Stimulated activated CD4-positive, alpha-beta T cell treated with anti-CD3 and anti-CD28 coated beads, Interleukin-4, amount 100 ng/mL, for 4 hours (primary cell): Measurements from ENCODE around the gene SAXO1.
"Not testable (repeated sequence)": the region's sequence is repeated elsewhere in the genome, so short reads cannot be mapped to it uniquely, and the experiment has no call there.

ENCODE experiments used
- DNase-seq, 2 experiments: peaks; one replicate each; pipeline ENCODE4 v3.0.0-alpha.2; 2020

The SAXO1 gene

DNA sequence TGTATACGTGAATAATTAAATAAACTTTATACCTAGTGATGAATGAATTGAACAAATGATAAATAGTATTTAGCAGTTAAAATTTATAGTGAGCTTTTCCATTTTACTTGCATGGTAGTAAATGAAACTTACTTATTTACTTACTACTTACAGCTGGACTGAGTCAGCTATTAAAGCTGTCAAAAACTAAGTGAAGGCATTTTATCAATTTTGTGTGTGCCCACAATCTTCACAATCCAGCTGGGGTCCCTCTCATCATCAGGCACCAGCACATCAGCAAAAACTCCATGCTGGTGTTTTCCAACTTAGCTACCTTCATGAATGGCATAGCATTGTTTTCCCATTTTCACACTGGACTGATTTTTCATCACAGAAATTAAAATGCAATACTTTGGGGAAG is 81.1 kb downstream of the SAXO1 start:
- DNase-seq: no peak

DNA sequence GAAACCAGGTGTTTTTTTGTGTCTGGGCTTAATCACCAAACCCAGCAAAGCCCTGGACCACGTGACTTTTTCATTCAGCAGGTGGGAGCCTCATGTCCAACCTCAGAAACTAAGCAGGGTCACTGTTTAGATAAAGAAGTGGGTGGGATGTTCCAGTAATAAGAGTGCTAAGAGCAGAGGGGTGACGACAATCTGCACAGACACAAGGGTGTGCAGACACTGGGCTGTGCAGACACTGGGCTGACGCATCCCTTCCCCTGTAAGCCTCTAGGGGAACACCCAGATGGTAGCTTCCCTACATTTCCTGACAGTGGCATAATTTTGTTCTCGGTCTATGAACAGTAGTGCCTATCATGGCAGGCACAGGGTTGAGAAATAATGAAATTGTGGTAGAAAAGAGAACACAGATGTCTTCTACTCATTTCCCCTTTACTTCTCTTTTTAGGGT is 85.1 kb downstream of the SAXO1 start:
- DNase-seq: no peak

GRCh38 chr9:18942801-18943200 is 90.2 kb downstream of the SAXO1 start:
- DNase-seq: no peak

- DNase-seq: no peak
These were observed 91.8 kb downstream of the SAXO1 start for GRCh38 chr9:18941060-18941740.

DNA sequence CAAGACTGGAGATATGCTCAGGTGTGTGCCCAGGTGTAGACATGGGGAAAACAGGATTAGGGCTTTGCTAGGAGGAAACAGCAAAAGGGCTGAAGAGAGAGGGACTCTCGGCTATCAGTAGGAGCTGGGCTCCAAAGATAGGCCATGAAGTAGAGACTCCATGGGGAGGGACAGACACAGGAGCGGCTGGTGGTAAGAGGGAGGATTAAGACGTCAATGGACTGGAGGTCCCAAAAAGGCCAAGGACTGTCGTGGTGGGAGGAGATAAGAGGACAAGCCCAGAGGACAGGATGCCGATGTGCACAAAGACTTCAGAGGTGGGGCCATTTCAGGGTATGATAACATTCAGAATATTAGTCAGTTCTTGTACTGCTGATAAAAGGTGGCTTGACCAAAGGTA is 93.1 kb downstream of the SAXO1 start:
- no peak for DNase-seq

- DNase-seq: no peak
These were observed 96.7 kb downstream of the SAXO1 start for GRCh38 chr9:18936094-18936871.

DNA sequence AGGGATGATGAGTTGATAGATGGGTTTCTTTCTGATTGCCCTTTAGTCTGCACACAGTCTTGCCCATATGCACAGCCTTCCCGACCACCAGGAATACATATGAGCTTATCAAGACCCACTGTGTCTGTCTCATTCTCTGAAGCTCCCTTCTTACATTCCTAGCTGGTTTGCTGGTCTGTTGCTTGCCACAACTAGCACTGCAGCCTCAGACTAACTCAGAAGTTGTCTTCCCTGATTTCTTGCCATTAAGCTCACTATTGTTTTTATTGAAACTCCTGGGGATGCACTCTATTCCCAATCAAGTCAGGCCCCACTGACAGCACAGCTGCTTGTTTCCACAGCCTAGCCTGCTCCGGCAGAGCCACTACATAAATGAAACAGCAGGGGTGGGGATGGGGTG is 97.5 kb downstream of the SAXO1 start:
- no peak for DNase-seq

GRCh38 chr9:18930611-18931010 is 102.4 kb downstream of the SAXO1 start:
- DNase-seq: not testable (repeated sequence)

GRCh38 chr9:18928711-18929110 is 104.3 kb downstream of the SAXO1 start:
- DNase-seq: no peak

DNA sequence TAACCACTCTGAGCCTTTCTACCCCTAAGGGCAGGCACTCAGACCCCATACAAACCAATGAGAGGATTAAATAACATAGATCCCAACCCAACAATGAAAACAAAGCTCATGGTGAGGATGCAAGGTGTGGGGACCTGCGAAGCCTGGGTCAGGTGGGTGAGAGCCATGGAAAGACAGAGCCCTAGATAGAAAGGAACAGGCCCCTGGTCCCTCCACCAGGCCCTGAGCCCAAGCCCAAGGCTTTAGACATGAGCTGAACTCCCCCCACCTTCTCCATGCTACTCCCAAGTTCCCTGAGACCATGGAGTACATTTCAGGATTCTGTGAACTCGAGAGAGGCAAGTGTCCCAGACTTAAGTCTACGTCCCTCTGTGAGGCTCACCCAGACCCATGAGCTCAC is 106.5 kb downstream of the SAXO1 start:
- DNase-seq: no peak

- no peak for DNase-seq
These were observed 107.1 kb downstream of the SAXO1 start for GRCh38 chr9:18925880-18926279.

DNA sequence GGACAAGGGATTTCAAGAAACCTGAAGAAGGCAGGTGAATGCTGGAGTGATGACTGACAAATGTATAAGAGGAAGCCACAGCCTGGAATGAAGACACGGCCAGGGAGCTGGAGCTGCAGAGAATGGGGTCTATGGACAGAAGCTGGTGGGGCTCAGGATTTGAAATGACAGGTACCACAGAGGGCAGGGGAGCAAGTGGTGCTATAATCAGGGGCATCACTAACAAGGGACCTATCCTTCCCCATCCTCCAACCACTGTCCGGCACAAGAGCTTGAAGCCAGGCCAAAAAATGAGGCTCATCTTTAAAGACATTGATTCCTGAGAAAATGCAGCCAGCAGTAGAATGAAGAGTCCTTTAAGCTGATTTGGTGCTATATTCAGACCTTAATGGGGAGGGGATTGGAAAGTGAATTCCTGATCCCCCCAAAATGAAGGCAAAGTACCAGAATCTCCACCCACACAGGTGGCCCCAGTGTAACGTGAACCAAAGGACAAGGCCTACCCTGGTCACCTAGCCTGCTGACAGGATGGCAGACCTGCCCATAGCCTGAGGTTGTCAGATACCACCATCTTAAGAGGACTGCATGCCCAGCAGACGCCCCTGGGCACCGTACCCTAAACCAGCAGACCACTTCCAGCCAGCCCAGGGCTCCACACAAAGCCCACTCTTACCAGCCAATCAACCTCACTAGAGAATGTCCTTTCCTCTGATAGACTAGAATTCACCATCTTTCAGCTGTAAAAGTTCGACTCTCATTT is 109.2 kb downstream of the SAXO1 start:
- no peak for DNase-seq

DNA sequence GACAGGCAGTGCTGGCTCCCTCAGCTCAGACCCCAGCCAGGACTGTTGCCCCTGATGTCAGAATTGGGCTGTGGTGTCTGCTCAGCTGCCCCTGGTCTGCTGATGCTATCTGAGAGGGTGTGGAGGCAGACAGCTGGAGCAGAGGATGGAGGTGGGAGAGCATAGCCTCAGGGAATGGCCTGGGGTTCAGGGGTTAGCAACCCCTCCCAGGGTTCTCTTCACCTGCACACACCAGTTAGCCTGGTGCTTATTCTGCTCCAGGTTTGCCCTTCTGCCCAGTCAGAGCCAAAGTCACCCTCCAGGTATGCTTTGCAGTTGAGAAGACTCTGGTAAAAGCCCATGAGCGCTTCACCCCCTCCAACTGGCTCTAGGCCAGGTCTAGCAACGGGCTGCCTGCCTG is 109.8 kb downstream of the SAXO1 start:
- DNase-seq: no peak

DNA sequence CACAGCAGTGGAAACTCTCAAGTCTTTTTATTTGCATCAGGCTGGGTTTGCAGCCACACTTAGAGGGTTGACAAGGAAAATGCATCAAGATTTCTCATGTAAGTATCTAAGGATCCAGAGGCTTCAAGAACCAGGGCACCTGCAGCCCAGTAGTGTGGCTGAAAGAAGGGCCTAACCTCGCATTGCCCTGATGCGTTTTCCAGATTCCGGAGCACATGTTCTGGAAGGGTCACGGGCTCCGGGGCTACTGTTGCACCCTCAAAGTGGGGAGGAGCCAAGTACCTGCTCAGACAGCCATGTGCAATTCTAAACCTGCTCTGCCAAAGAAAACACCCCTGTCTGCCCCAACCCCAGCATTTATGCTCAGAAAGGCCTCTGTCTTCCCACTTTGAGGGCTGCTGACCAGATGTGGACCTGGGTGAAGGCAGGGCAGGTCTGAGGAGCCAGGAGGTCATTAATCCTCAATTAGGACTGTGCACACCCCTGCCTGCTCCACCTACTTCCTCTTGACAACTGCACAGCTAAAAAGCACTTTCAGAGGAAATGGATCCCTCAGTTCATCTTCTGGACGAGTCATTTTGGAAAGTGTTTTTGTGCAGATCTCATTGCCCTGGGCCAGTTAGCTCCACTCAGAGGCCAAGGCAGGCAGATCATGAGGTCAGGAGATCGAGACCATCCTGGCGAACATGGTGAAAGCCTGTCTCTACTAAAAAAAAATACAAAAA is 110.7 kb downstream of the SAXO1 start:
- no peak for DNase-seq

DNA sequence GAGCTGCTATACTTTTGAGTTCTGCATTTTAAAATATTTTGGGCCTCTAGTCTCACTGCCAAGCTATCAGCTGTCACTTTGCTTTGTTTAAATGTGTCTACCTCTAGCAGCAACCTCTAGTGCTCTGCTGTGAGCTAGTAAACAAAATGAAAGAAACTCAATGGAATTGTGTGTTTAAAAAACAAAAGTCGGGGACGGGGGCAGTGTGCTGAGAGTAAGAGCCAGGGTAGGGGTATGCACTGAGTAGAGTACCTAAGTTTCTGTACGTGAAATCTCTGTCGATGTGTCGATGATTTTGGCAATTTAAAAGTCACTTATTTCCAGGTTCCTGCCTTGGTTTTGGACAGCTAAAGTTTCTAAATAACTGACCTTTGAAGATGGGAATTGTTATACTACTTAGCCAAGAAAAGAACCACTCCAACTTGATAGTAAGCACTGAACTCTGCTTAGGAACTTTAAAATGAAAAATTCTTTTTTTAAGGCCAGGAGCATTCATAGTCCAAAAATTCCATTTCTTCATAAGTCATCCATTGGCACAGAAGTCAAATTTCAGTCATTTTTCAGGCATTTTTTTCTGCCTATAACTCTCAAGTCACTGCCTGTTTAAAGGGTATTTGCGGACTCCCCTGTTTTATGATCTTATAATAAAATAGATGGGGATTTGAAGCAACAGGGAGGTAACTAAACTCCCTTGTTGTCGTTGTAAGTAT is 111.5 kb downstream of the SAXO1 start:
- no peak for DNase-seq

GRCh38 chr9:18920141-18921084 is 112.6 kb downstream of the SAXO1 start:
- no peak for DNase-seq

GRCh38 chr9:18911714-18912342 is 121.2 kb downstream of the SAXO1 start:
- DNase-seq: no peak

DNA sequence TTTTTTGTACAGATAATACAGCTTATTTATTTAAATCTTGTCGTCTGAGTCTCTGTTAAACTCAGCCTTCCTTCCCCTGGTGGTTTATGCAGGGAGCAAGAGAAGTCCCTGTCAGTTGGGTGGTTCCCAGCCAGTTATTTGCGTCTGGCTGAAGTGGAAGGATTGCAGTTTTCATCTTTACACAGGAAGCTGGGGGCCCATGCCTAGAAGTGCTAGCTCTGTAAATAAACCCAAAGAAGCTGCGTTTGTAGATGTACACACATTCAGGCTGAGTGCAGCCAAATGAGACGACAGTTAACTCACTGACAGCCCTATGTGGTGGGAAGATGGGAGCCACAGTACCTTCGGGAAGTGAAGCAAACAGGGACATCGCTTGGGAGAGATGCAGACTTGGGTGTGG is 122.1 kb downstream of the SAXO1 start:
- DNase-seq: no peak

DNA sequence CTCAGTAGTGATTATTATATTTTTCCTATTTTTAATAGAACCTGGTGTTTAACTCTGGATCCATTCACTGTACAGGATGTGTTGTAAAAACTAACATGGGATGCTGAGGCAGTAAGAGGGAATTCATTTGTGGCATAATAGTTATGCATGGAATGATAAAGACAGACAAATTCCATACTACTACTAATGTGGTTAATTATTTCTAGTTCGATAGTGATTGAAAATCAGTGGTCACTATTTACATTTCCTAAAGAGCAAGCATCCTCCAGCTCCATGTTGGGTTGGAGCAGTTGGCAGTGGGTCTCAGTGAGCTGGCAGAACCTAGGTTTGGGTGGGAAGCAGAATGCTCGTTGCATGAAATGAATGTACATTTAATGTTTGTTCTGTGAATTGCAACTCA is 122.6 kb downstream of the SAXO1 start:
- no peak for DNase-seq

DNA sequence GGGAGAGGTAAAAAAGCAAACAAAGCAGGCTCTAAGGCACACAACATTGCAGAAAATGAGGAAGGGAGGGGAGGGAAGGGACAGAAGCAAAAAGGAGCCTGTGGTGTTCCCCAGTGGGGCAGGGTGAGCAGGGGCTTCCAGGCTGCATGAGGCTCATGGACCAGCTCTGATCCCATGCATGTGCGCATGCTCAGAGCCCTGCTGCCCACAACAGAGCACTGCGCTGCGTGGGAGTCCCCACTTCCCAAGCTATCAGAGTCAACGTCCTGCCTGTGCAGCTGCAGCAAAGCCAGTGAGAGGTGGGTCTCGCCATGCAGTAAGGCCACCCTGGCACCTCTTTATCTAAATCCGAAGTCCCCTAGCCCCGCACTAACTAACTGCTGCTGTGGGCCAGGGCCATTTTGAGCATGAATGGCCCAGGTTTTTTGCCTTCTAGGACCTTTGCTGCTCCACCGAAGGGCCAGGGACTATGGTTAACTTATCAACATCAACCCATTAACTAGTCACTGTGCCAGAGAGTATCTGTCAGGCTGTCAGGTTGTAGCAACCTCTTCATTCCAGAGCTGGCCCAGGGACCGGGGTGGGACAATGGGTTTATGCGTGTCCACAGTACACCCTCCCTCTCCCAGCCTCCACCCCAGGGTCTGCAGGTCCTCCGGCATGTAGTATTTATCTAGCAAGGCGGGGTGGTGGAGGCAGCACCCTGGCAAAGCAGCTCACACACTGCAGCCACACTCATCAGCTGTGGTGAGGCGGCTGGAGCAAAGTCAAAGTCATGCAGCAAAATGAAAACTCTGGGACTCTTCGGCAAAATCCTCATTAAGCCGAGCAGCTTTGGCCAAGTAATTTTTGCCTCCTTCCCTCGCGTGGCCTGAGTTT is 123.6 kb downstream of the SAXO1 start:
- no peak for DNase-seq
